Keratinocyte (primary cell): ENCODE results near the gene THAP2.

Source experiments
- CTCF ChIP-seq, 3 experiments: IDR thresholded peaks in 1 of 3; conservative IDR thresholded peaks in 1 of 3; optimal IDR thresholded peaks in 1 of 3; 2 replicates in 2 of 3; 3 replicates in 1 of 3; pipeline versions ENCODE3 to v1.5.1; 2011; ENCODE audit warnings: low read length in 3 of 3, mild to moderate bottlenecking in 3 of 3, moderate library complexity in 2 of 3, control low read depth in 1 of 3, inconsistent platforms in 1 of 3; ENCODE audit not compliant: insufficient read depth in 2 of 3; ENCODE audit errors: extremely low read depth in 1 of 3
- EZH2 ChIP-seq: IDR thresholded peaks from one replicate; pipeline ENCODE4 v1.6.1; 2012; ENCODE audit warnings: inconsistent platforms, mild to moderate bottlenecking, low read length, moderate library complexity

- peak; percentile 15 to 54 (median 49) for TF ChIP-seq CTCF (optimal IDR thresholded peaks at IDR 0.05 in 1 of 3, IDR thresholded peaks at IDR 0.05 in 1 of 3, conservative IDR thresholded peaks at IDR 0.05 in 1 of 3; ENCODE audit: extremely low read depth in 1 of 3, insufficient read depth in 2 of 3, low read length in 3 of 3)
- TF ChIP-seq EZH2 = no peak
These were observed 22.0 kb downstream of the THAP2 start, which contains the start of gene TMEM19 for GRCh38 chr12:71685914-71686657.
